Adipocyte (in vitro differentiated cells): ENCODE data around the gene PRR36.

Experiments
- DNase-seq: peaks from one replicate; pipeline ENCODE4 v3.0.0-alpha.2; 2015; ENCODE audit warnings: low read depth
- H3K27me3 ChIP-seq: replicated peaks from 2 replicates; pipeline ENCODE4 v1.7.0; 2013; ENCODE audit warnings: mild to moderate bottlenecking, low read length, moderate library complexity; ENCODE audit not compliant: control insufficient read depth, insufficient read depth
- H3K36me3 ChIP-seq: 2 replicates; pipeline ENCODE4 v1.7.0; 2013; ENCODE audit warnings: low read length, mild to moderate bottlenecking, moderate library complexity; ENCODE audit not compliant: control insufficient read depth, insufficient read depth, severe bottlenecking
- H3K4me1 ChIP-seq: 2 replicates; pipeline ENCODE4 v1.7.0; 2013; ENCODE audit warnings: mild to moderate bottlenecking, low read length, moderate library complexity; ENCODE audit not compliant: control insufficient read depth, insufficient read depth
- H3K4me3 ChIP-seq: 2 replicates; pipeline ENCODE4 v1.7.0; 2013; ENCODE audit warnings: mild to moderate bottlenecking, low read length, moderate library complexity
- H3K9ac ChIP-seq: 2 replicates; pipeline ENCODE4 v1.7.0; 2013; ENCODE audit warnings: mild to moderate bottlenecking, low read length, moderate library complexity
- H3K9me3 ChIP-seq: 2 replicates; pipeline ENCODE4 v1.7.0; 2013; ENCODE audit warnings: mild to moderate bottlenecking, low read length, moderate library complexity; ENCODE audit not compliant: control insufficient read depth

The PRR36 gene

GRCh38 chr19:7903244-7904073 is 29.3 kb upstream of the PRR36 start, which contains the start of gene MAP2K7:
TSS of gene MAP2K7 (plus strand) at chr19:7903877. CDS start at chr19:7903945, 68 bp downstream.
- peak; percentile 100 for DNase-seq
- H3K9me3 ChIP-seq: no peaks in the 10 kb centered on the region
- H3K4me3 ChIP-seq: peak within 1 kb of the TSS; percentile 96
- H3K4me1 ChIP-seq: peaks cover 23% of the 10 kb centered on the region
- peak within 1 kb of the TSS; percentile 95 for H3K9ac ChIP-seq
- no peaks in the 10 kb centered on the region for H3K27me3 ChIP-seq
- H3K36me3 ChIP-seq: peaks cover 21% of the 10 kb centered on the region

- Histone ChIP-seq H3K4me1 (peaks cover 23% of the 10 kb centered on the region), H3K9ac (peak overlapping the region; percentile 95)
- DNase-seq: no peak
These were observed 28.6 kb upstream of the PRR36 start for GRCh38 chr19:7902796-7903243.

GRCh38 chr19:7901337-7901736 is 27.1 kb upstream of the PRR36 start:
- Histone ChIP-seq H3K4me1 (peaks cover 23% of the 10 kb centered on the region), H3K27me3 (no peaks in the 10 kb centered on the region)

More at GRCh38 chr19:7902796-7903243, 28.6 kb upstream of the PRR36 start:
- peaks cover 21% of the 10 kb centered on the region for H3K36me3 ChIP-seq
- H3K9me3 ChIP-seq: no peaks in the 10 kb centered on the region
- peak overlapping the region; percentile 89 for H3K4me3 ChIP-seq
- no peaks in the 10 kb centered on the region for H3K27me3 ChIP-seq

GRCh38 chr19:7900931-7901330 is 26.7 kb upstream of the PRR36 start:
- no peak for DNase-seq
- Histone ChIP-seq H3K9me3 (no peaks in the 10 kb centered on the region), H3K36me3 (peaks cover 17% of the 10 kb centered on the region), H3K9ac (no peak overlapping the region), H3K27me3 (no peaks in the 10 kb centered on the region), H3K4me1 (peaks cover 23% of the 10 kb centered on the region), H3K4me3 (no peak overlapping the region)

More at GRCh38 chr19:7901337-7901736, 27.1 kb upstream of the PRR36 start:
- DNase-seq: no peak
- H3K36me3 ChIP-seq: peaks cover 19% of the 10 kb centered on the region
- H3K4me3 ChIP-seq: no peak overlapping the region
- H3K9ac ChIP-seq: no peak overlapping the region
- H3K9me3 ChIP-seq: no peaks in the 10 kb centered on the region

- Histone ChIP-seq H3K9me3 (no peaks in the 10 kb centered on the region), H3K9ac (no peak overlapping the region), H3K36me3 (peaks cover 14% of the 10 kb centered on the region), H3K4me3 (no peak overlapping the region), H3K27me3 (no peaks in the 10 kb centered on the region), H3K4me1 (peaks cover 22% of the 10 kb centered on the region)
- DNase-seq: no peak
These were observed 26.2 kb upstream of the PRR36 start for GRCh38 chr19:7900401-7900870.

GRCh38 chr19:7899751-7900378 is 25.7 kb upstream of the PRR36 start:
- Histone ChIP-seq H3K9me3 (no peaks in the 10 kb centered on the region), H3K27me3 (no peaks in the 10 kb centered on the region), H3K36me3 (peaks cover 14% of the 10 kb centered on the region), H3K9ac (no peak overlapping the region), H3K4me3 (no peak overlapping the region), H3K4me1 (peaks cover 18% of the 10 kb centered on the region)
- no peak for DNase-seq

GRCh38 chr19:7898967-7899366 is 24.8 kb upstream of the PRR36 start:
- Histone ChIP-seq H3K4me3 (no peak overlapping the region), H3K36me3 (peaks cover 14% of the 10 kb centered on the region), H3K9me3 (no peaks in the 10 kb centered on the region), H3K27me3 (no peaks in the 10 kb centered on the region), H3K9ac (no peak overlapping the region), H3K4me1 (peaks cover 16% of the 10 kb centered on the region)
- DNase-seq: no peak

GRCh38 chr19:7897292-7897691 is 23.1 kb upstream of the PRR36 start:
- no peak overlapping the region for H3K4me3 ChIP-seq
- no peaks in the 10 kb centered on the region for H3K9me3 ChIP-seq
- peaks cover 14% of the 10 kb centered on the region for H3K36me3 ChIP-seq
- H3K4me1 ChIP-seq: peaks cover 6% of the 10 kb centered on the region
- DNase-seq: no peak
- H3K27me3 ChIP-seq: no peaks in the 10 kb centered on the region
- no peak overlapping the region for H3K9ac ChIP-seq

- no peak for DNase-seq
- Histone ChIP-seq H3K9ac (no peak overlapping the region), H3K4me3 (no peak overlapping the region), H3K27me3 (no peaks in the 10 kb centered on the region), H3K9me3 (no peaks in the 10 kb centered on the region), H3K4me1 (peaks cover 4% of the 10 kb centered on the region), H3K36me3 (peaks cover 14% of the 10 kb centered on the region)
These were observed 21.4 kb upstream of the PRR36 start for GRCh38 chr19:7895565-7895964.

GRCh38 chr19:7894612-7895309 is 20.6 kb upstream of the PRR36 start:
- Histone ChIP-seq H3K9ac (no peak overlapping the region), H3K9me3 (no peaks in the 10 kb centered on the region), H3K27me3 (no peaks in the 10 kb centered on the region), H3K4me1 (peaks cover 4% of the 10 kb centered on the region), H3K36me3 (peaks cover 13% of the 10 kb centered on the region), H3K4me3 (no peak overlapping the region)
- DNase-seq: no peak
